GM23248 (cell line): Measurements from ENCODE around the gene DIP2A. TPM values are rescaled to one million over a fixed set of nuclear protein-coding genes. Genes with fewer than 3 reads are reported as not detected.

Source experiments
- DNase-seq: peaks from one replicate; pipeline ENCODE4 v3.0.0-alpha.2; 2015
- H2AFZ ChIP-seq: fragments of 200-600 bp; sonication (generic); 2 replicates; pipeline ENCODE4 v1.6.1; 2016; ENCODE audit warnings: antibody characterized with exemption
- H3F3A ChIP-seq: fragments of 200-600 bp; sonication (generic); 2 replicates; pipeline ENCODE4 v1.6.1; 2016; ENCODE audit warnings: mild to moderate bottlenecking, antibody characterized with exemption, mixed run types; ENCODE audit not compliant: insufficient read depth
- H3K27ac ChIP-seq: fragments of 200-600 bp; sonication (generic); 2 replicates; pipeline ENCODE4 v1.5.1; 2016; ENCODE audit warnings: mild to moderate bottlenecking
- H3K27me3 ChIP-seq: fragments of 200-600 bp; sonication (generic); replicated peaks from 2 replicates; pipeline ENCODE4 v1.6.1; 2016; ENCODE audit warnings: mild to moderate bottlenecking; ENCODE audit not compliant: insufficient read depth
- H3K36me3 ChIP-seq: fragments of 200-600 bp; sonication (generic); 2 replicates; pipeline ENCODE4 v1.6.1; 2016; ENCODE audit warnings: low read depth, mild to moderate bottlenecking
- H3K4me1 ChIP-seq: fragments of 200-600 bp; sonication (generic); 2 replicates; pipeline ENCODE4 v1.6.1; 2016; ENCODE audit warnings: mild to moderate bottlenecking; ENCODE audit not compliant: insufficient read depth
- H3K4me2 ChIP-seq: fragments of 200-600 bp; sonication (generic); one replicate; pipeline ENCODE4 v1.6.1; 2016; ENCODE audit warnings: mild to moderate bottlenecking; ENCODE audit not compliant: unreplicated experiment
- H3K4me3 ChIP-seq: fragments of 200-600 bp; sonication (generic); 2 replicates; pipeline ENCODE4 v1.5.1; 2016; ENCODE audit warnings: mild to moderate bottlenecking
- H3K79me2 ChIP-seq: fragments of 200-600 bp; sonication (generic); 2 replicates; pipeline ENCODE4 v1.6.1; 2016; ENCODE audit warnings: mild to moderate bottlenecking; ENCODE audit not compliant: insufficient read depth
- H3K9ac ChIP-seq: fragments of 200-600 bp; sonication (generic); 2 replicates; pipeline ENCODE4 v1.6.1; 2016; ENCODE audit warnings: mild to moderate bottlenecking
- H3K9me2 ChIP-seq: fragments of 200-600 bp; sonication (generic); 2 replicates; pipeline ENCODE4 v1.6.1; 2016; ENCODE audit warnings: mixed run types, mild to moderate bottlenecking, moderate library complexity; ENCODE audit not compliant: insufficient read depth
- H3K9me3 ChIP-seq: fragments of 200-600 bp; sonication (generic); one replicate; pipeline ENCODE4 v1.6.1; 2017; ENCODE audit warnings: low read depth
- H4K20me1 ChIP-seq: fragments of 200-600 bp; sonication (generic); 2 replicates; pipeline ENCODE4 v1.6.0; 2016; ENCODE audit not compliant: insufficient read depth
- EZH2 ChIP-seq: fragments of 200-600 bp; sonication (generic); IDR thresholded peaks from 2 replicates; pipeline ENCODE4 v1.6.1; 2018; ENCODE audit warnings: antibody characterized with exemption, mild to moderate bottlenecking; ENCODE audit not compliant: insufficient read depth, poor library complexity, severe bottlenecking
- EZH2phosphoT487 ChIP-seq: fragments of 200-600 bp; sonication (generic); IDR thresholded peaks from 2 replicates; pipeline ENCODE4 v1.6.1; 2018; ENCODE audit warnings: antibody characterized with exemption, moderate library complexity, mild to moderate bottlenecking, low read depth; ENCODE audit not compliant: insufficient read depth
- WGBS, 2 experiments: methylation state at CpG; one replicate each; pipeline ENCODE4 v1.1.6; 2015 to 2017; ENCODE audit warnings: low lambda C conversion rate in 2 of 2, low coverage in 1 of 2; ENCODE audit errors: missing lambda C conversion rate in 2 of 2; 5-methylcytosine and 5-hydroxymethylcytosine counted together
- in situ Hi-C: fragments of 300-500 bp; cut with MboI; formaldehyde crosslinking; loops from 2 replicates; pipeline ENCODE4 v1.15.0; 2020
- polyA plus RNA-seq: library from polyadenylated mRNA; unstranded; fragments of >200 nt; fragmentation: Nextera tagmentation; extraction: Ambion mirVana; gene quantifications from 2 replicates; pipeline ENCODE4 v1.2.1, GENCODE V29; 2016
- total RNA-seq: library from RNA; depleted of rRNA; stranded (reverse); fragments of >200 nt; shearing (Covaris generic); gene quantifications from 2 replicates; pipeline ENCODE4 v1.2.3, GENCODE V29; 2014

The DIP2A gene
- total and polyA plus RNA-seq, 2 experiments from 2014 or later: 12.5 to 13.1 TPM

GRCh38 chr21:46439906-46440305 lies 18.8 kb upstream of the DIP2A start:
- H3K9me2 ChIP-seq: no peaks in the 10 kb centered on the region
- H3K4me3 ChIP-seq: no peak overlapping the region
- H3K36me3 ChIP-seq: peaks cover 23% of the 10 kb centered on the region; the same call in 1 of the 2 replicates
- no peak overlapping the region for H3K9ac ChIP-seq
- no peaks in the 10 kb centered on the region for H3F3A ChIP-seq
- no peak overlapping the region for H2AFZ ChIP-seq
- H4K20me1 ChIP-seq: no peaks in the 10 kb centered on the region
- no peak for TF ChIP-seq EZH2
- TF ChIP-seq EZH2phosphoT487: no peak
- 91% methylated on average over 18 of the region's 18 CpGs for WGBS, 2 experiments
- H3K4me2 ChIP-seq: no peak overlapping the region
- no peaks in the 10 kb centered on the region for H3K4me1 ChIP-seq
- H3K9me3 ChIP-seq: no peaks in the 10 kb centered on the region
- DNase-seq: no peak
- no peaks in the 10 kb centered on the region for H3K27me3 ChIP-seq
- no peaks in the 10 kb centered on the region for H3K79me2 ChIP-seq
- H3K27ac ChIP-seq: no peak overlapping the region
- in situ Hi-C loops: no loop called here

GRCh38 chr21:46441331-46441730 lies 17.4 kb upstream of the DIP2A start:
- H3K4me1 ChIP-seq: no peaks in the 10 kb centered on the region
- H3F3A ChIP-seq: peaks cover 6% of the 10 kb centered on the region; the same call in 1 of the 2 replicates
- WGBS, 2 experiments: 95 to 96% methylated on average over 14 of the region's 14 CpGs
- no peak overlapping the region for H3K4me2 ChIP-seq
- no peak overlapping the region for H3K27ac ChIP-seq
- no peaks in the 10 kb centered on the region for H4K20me1 ChIP-seq
- no peaks in the 10 kb centered on the region for H3K9me2 ChIP-seq
- H3K36me3 ChIP-seq: peaks cover 30% of the 10 kb centered on the region
- no peak overlapping the region for H3K4me3 ChIP-seq
- no peaks in the 10 kb centered on the region for H3K79me2 ChIP-seq
- DNase-seq: no peak
- no peaks in the 10 kb centered on the region for H3K27me3 ChIP-seq
- H3K9me3 ChIP-seq: no peaks in the 10 kb centered on the region
- H2AFZ ChIP-seq: no peak overlapping the region
- no peak overlapping the region for H3K9ac ChIP-seq
- no peak for TF ChIP-seq EZH2
- TF ChIP-seq EZH2phosphoT487: no peak
- in situ Hi-C loops: no loop called here

DNA sequence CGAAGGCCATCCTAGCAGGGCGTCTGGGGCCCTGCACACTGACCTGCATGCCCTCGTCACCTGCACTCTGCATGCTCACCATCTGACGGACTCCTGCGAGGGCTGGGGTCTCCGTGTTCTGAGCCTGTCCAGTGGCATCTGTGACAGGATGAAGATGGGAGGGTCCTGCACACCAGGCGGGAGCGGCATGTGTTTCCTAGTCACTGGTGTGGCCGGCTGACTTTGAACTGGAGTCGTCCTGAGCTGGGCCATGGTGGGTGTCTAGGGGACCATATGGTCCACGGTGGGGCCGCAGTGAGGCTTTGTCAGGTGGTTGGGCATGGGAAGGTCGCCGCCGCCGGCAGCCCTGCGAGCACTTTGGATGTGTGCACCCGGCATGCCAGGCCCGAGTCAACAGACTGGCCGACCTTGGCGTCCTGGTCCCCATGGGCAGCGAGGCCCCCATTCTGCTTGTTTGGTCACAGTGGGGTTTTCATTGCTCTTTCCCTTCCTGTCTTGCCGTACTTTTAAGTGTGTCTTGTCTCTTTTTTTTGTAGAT lies 16.7 kb upstream of the DIP2A start:
- Histone ChIP-seq H3K4me2 (no peak overlapping the region), H3K27me3 (no peaks in the 10 kb centered on the region), H3K9me3 (no peaks in the 10 kb centered on the region), H3F3A (peaks cover 6% of the 10 kb centered on the region; the same call in 1 of the 2 replicates), H3K27ac (no peak overlapping the region), H3K79me2 (no peaks in the 10 kb centered on the region), H3K36me3 (peaks cover 30% of the 10 kb centered on the region), H3K9ac (no peak overlapping the region), H2AFZ (no peak overlapping the region), H3K4me3 (no peak overlapping the region), H3K4me1 (no peaks in the 10 kb centered on the region), H3K9me2 (no peaks in the 10 kb centered on the region), H4K20me1 (no peaks in the 10 kb centered on the region)
- WGBS, 2 experiments: 89 to 92% methylated on average over 20 to 23 of the region's 23 CpGs
- TF ChIP-seq EZH2 (no peak), EZH2phosphoT487 (no peak)
- no peak for DNase-seq
- in situ Hi-C loops: no loop called here

GRCh38 chr21:46442938-46443337 lies 15.8 kb upstream of the DIP2A start:
- no peak overlapping the region for H3K9ac ChIP-seq
- TF ChIP-seq EZH2 (no peak), EZH2phosphoT487 (no peak)
- 88 to 90% methylated on average over 15 of the region's 15 CpGs for WGBS, 2 experiments
- H3K36me3 ChIP-seq: peaks cover 24% of the 10 kb centered on the region
- no peak overlapping the region for H2AFZ ChIP-seq
- no peaks in the 10 kb centered on the region for H3K4me1 ChIP-seq
- in situ Hi-C loops: no loop called here
- no peaks in the 10 kb centered on the region for H3K79me2 ChIP-seq
- H3K4me2 ChIP-seq: no peak overlapping the region
- H3K27me3 ChIP-seq: no peaks in the 10 kb centered on the region
- H4K20me1 ChIP-seq: no peaks in the 10 kb centered on the region
- no peak overlapping the region for H3K4me3 ChIP-seq
- no peaks in the 10 kb centered on the region for H3K9me3 ChIP-seq
- DNase-seq: no peak
- H3F3A ChIP-seq: peaks cover 6% of the 10 kb centered on the region; the same call in 1 of the 2 replicates
- no peaks in the 10 kb centered on the region for H3K9me2 ChIP-seq
- H3K27ac ChIP-seq: no peak overlapping the region

DNA sequence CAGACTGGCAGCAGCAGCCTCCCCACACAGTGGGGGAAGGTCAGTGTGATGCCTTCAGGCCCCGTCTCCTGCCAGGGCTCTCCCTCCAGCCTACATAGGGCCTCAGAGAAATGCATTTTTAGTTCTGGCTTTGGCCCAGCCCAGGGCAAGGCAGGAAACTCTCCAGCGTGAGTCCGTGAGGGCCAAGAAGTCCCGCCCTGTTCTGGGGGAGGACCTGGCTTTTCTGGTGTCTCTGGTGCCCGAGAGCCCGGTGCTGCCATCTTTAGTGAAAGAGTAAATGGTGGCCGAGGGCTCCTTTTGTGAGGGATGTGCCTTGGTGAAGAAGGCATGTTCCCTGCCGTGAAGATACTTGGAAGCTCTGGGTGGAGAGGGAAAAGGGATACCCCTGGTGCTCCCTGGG lies 14.8 kb upstream of the DIP2A start:
- H3K36me3 ChIP-seq: peaks cover 21% of the 10 kb centered on the region
- in situ Hi-C loops: no loop called here
- H3K4me1 ChIP-seq: no peaks in the 10 kb centered on the region
- no peak overlapping the region for H2AFZ ChIP-seq
- H3K27me3 ChIP-seq: no peaks in the 10 kb centered on the region
- no peak overlapping the region for H3K4me3 ChIP-seq
- TF ChIP-seq EZH2phosphoT487: no peak
- no peak for TF ChIP-seq EZH2
- H3K9ac ChIP-seq: no peak overlapping the region
- H3K79me2 ChIP-seq: no peaks in the 10 kb centered on the region
- H3K9me3 ChIP-seq: no peaks in the 10 kb centered on the region
- DNase-seq: no peak
- H3K27ac ChIP-seq: no peak overlapping the region
- no peaks in the 10 kb centered on the region for H3K9me2 ChIP-seq
- no peaks in the 10 kb centered on the region for H4K20me1 ChIP-seq
- 69 to 77% methylated on average over 8 of the region's 8 CpGs for WGBS, 2 experiments
- H3F3A ChIP-seq: peaks cover 6% of the 10 kb centered on the region; the same call in 1 of the 2 replicates
- no peak overlapping the region for H3K4me2 ChIP-seq
